ENCODE measurements around the gene UBE2O. TPM values are rescaled to one million over a fixed set of nuclear protein-coding genes. Genes with fewer than 3 reads are reported as not detected.

The UBE2O gene
- polyA plus RNA-seq, 1 donor: 21.0 TPM

DNA sequence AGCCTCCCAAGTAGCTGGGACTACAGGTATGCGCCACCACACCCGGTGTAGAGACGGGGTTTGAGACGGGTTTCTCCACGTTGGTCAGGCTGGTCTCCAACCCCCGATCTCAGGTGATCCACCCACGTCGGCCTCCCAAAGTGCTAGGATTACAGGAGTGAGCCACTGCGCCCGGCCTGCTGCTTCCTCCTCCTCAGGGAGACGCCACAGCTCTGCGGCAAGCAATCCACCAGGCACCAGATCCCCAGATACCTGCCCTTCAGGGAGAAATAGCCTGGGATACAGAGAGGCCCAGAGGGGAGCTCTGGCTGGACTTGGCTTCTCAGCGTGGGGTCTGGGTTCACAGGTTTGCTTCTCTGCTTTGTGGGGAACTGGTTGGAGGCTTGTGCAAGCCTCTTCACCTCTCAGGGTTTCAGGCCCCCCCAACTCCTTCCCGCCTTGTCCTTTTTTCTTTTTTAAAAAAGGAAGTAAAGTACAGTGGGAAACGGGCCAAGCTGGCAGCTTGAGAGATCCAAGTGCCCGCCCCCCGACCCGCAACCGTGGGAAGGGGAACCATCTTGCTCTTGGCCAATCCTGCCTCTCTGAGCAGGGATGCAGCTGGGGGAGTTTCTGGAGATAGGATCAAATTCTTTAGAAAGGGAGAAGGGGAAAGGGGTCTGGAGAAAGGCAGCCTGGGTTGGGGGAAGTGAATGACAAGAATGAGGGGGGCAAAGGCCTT lies 71.2 kb downstream of the UBE2O start:
- DNase-seq: no peak
- peaks cover 26% of the 10 kb centered on the region for H3K4me1 ChIP-seq (ENCODE audit: control insufficient read depth, insufficient read depth, low read length)

GRCh38 chr17:76379646-76380376 lies 73.1 kb downstream of the UBE2O start:
- 100% methylated on average over 1 of the region's 21 CpGs for WGBS (ENCODE audit: insufficient coverage, low lambda C conversion rate)
- H3K36me3 ChIP-seq (ENCODE audit: control insufficient read depth, insufficient read depth, low read length): no peaks in the 10 kb centered on the region
- H3K4me3 ChIP-seq (ENCODE audit: low read length): no peak overlapping the region
- no peak for DNase-seq
- no peak overlapping the region for H3K27ac ChIP-seq (ENCODE audit: low read length)
- peaks cover 4% of the 10 kb centered on the region for H3K9me3 ChIP-seq (ENCODE audit: control insufficient read depth, low read depth, low read length)
- peaks cover 27% of the 10 kb centered on the region for H3K27me3 ChIP-seq (ENCODE audit: control insufficient read depth, insufficient read depth, low read length)
- H3K4me1 ChIP-seq (ENCODE audit: control insufficient read depth, insufficient read depth, low read length): peaks cover 18% of the 10 kb centered on the region

More for the DNA sequence above, 71.2 kb downstream of the UBE2O start:
- H3K27me3 ChIP-seq (ENCODE audit: control insufficient read depth, insufficient read depth, low read length): peaks cover 44% of the 10 kb centered on the region
- WGBS (ENCODE audit: insufficient coverage, low lambda C conversion rate): no CpG with 5 or more reads among the region's 19 CpGs
- no peak overlapping the region for H3K4me3 ChIP-seq (ENCODE audit: low read length)
- H3K36me3 ChIP-seq (ENCODE audit: control insufficient read depth, insufficient read depth, low read length): no peaks in the 10 kb centered on the region
- H3K27ac ChIP-seq (ENCODE audit: low read length): no peak overlapping the region
- peaks cover 10% of the 10 kb centered on the region for H3K9me3 ChIP-seq (ENCODE audit: control insufficient read depth, low read depth, low read length)

DNA sequence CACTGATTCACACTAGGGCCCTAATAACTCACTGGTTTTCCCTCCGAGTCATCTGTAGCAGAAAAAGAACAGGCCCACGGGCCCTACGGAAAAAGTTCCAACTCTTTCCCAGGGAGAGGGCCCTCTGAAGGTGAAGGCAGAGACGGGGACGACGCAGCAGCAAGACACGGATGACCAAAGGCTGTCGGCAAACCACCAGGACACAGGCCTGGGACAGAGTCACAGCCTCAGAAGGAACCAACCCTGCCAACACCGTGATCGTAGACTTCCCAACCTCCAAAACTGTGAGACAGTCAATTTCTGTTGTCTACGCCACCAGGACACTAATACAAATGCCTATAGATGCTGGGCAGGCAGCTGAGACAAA lies 73.7 kb downstream of the UBE2O start:
- DNase-seq: no peak
- Histone ChIP-seq H3K9me3 (ENCODE audit: control insufficient read depth, low read depth, low read length) (peaks cover 4% of the 10 kb centered on the region), H3K4me1 (ENCODE audit: control insufficient read depth, insufficient read depth, low read length) (peaks cover 18% of the 10 kb centered on the region), H3K36me3 (ENCODE audit: control insufficient read depth, insufficient read depth, low read length) (no peaks in the 10 kb centered on the region), H3K27ac (ENCODE audit: low read length) (no peak overlapping the region), H3K4me3 (ENCODE audit: low read length) (no peak overlapping the region), H3K27me3 (ENCODE audit: control insufficient read depth, insufficient read depth, low read length) (peaks cover 23% of the 10 kb centered on the region)
- 100% methylated on average over 1 of the region's 11 CpGs for WGBS (ENCODE audit: insufficient coverage, low lambda C conversion rate)

GRCh38 chr17:76378548-76379274 lies 74.2 kb downstream of the UBE2O start:
- H3K4me1 ChIP-seq (ENCODE audit: control insufficient read depth, insufficient read depth, low read length): peaks cover 16% of the 10 kb centered on the region
- DNase-seq: no peak
- peaks cover 20% of the 10 kb centered on the region for H3K27me3 ChIP-seq (ENCODE audit: control insufficient read depth, insufficient read depth, low read length)
- H3K27ac ChIP-seq (ENCODE audit: low read length): no peak overlapping the region
- no peak overlapping the region for H3K4me3 ChIP-seq (ENCODE audit: low read length)
- WGBS (ENCODE audit: insufficient coverage, low lambda C conversion rate): no CpG with 5 or more reads among the region's 5 CpGs
- no peaks in the 10 kb centered on the region for H3K36me3 ChIP-seq (ENCODE audit: control insufficient read depth, insufficient read depth, low read length)
- H3K9me3 ChIP-seq (ENCODE audit: control insufficient read depth, low read depth, low read length): peaks cover 1% of the 10 kb centered on the region

DNA sequence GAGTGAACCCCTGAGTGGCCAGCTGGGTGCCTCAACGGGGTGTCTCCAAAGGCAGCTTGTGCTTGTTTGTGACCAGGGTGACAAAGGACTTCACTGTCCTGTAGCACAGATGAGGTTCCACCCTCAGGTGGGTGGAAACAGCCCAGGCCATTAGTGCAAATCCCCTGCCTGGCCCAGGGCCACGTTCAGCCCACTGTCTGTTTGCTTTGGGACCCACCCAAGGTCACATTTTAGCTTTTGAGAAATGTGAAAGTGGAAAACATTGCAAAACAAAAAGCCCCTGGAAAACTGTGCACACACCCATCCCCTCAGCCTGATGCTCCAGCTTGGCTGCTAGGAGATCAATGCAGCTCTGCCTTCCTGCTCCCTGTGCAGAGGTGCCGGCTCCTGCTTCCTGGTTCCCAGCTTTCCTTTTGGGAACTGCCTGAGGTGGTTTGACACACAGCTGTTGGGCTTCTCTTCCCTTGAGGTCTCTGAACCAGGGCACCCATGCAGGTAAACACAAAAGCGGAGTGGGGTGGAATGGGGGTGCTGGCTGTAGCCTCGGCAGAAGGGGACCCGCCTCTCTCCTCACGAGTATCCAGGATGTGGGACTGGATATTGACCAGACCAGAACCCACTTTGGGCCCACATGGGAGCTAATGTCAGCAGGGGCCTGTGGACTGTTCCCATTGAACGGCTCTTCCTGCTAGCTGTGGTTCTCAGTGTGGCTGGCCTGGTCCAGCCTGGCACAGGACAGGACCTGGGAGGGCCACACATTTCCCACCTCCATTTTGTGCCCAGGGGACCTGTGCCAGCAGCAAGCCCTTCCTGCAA lies 76.4 kb downstream of the UBE2O start:
- no peak overlapping the region for H3K27ac ChIP-seq (ENCODE audit: low read length)

DNA sequence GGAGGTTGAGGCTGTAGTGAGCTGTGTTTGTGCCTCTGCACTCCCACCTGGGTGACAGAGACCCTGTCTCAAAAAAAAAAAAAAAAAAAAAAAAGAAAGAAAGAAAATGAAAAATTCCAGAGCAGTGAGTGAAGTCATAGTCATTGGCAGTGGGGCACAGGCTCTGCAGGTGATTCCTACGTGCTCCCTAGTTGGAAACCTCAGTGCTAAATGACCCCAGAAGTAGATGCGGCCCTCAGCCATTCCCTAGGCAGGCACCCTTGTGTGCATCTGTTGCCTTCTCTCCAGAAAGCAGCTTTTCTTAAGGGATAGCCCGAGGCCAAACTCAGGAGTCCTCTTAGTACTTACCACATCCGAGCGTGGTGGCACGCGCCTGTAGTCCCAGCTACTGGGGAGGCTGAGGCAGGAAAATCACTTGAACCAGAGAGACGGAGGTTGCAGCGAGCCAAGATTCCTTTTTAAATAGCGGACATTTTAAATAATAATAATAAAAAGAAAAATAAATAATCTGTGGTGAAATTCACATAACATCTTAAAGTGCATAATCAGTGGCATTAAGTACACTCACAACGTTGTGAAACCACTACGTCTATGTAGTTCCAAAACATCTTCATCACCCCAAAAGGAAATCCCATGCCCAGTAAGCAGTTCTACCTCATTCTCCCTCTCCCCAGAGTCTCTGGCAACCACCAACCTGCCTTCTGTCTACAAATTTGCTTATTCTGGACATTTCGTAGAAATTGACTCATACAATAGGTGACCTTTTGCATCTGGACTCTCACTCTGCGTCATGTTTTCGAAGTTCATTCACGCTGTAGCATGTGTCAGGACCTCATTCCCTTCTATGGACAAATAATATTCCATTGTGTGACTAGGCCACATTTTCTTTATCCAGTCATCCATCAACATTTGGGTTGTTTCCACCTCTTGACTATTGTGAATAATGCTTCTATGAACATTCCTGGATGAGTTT lies 81.0 kb downstream of the UBE2O start:
- DNase-seq: no peak
- no peaks in the 10 kb centered on the region for H3K36me3 ChIP-seq (ENCODE audit: control insufficient read depth, insufficient read depth, low read length)
- no peak overlapping the region for H3K27ac ChIP-seq (ENCODE audit: low read length)
- H3K4me1 ChIP-seq (ENCODE audit: control insufficient read depth, insufficient read depth, low read length): peaks cover 11% of the 10 kb centered on the region
- H3K4me3 ChIP-seq (ENCODE audit: low read length): no peak overlapping the region
- peaks cover 17% of the 10 kb centered on the region for H3K9me3 ChIP-seq (ENCODE audit: control insufficient read depth, low read depth, low read length)
- H3K27me3 ChIP-seq (ENCODE audit: control insufficient read depth, insufficient read depth, low read length): no peaks in the 10 kb centered on the region
- 97% methylated on average over 10 of the region's 16 CpGs for WGBS (ENCODE audit: insufficient coverage, low lambda C conversion rate)

More for the DNA sequence above, 76.4 kb downstream of the UBE2O start:
- Histone ChIP-seq H3K4me1 (ENCODE audit: control insufficient read depth, insufficient read depth, low read length) (peaks cover 4% of the 10 kb centered on the region), H3K4me3 (ENCODE audit: low read length) (no peak overlapping the region), H3K27me3 (ENCODE audit: control insufficient read depth, insufficient read depth, low read length) (no peaks in the 10 kb centered on the region), H3K9me3 (ENCODE audit: control insufficient read depth, low read depth, low read length) (no peaks in the 10 kb centered on the region), H3K36me3 (ENCODE audit: control insufficient read depth, insufficient read depth, low read length) (no peaks in the 10 kb centered on the region)
- WGBS (ENCODE audit: insufficient coverage, low lambda C conversion rate): 60% methylated on average over 1 of the region's 8 CpGs
- peak in 1 of 2 donors; percentile 40 for DNase-seq

DNA sequence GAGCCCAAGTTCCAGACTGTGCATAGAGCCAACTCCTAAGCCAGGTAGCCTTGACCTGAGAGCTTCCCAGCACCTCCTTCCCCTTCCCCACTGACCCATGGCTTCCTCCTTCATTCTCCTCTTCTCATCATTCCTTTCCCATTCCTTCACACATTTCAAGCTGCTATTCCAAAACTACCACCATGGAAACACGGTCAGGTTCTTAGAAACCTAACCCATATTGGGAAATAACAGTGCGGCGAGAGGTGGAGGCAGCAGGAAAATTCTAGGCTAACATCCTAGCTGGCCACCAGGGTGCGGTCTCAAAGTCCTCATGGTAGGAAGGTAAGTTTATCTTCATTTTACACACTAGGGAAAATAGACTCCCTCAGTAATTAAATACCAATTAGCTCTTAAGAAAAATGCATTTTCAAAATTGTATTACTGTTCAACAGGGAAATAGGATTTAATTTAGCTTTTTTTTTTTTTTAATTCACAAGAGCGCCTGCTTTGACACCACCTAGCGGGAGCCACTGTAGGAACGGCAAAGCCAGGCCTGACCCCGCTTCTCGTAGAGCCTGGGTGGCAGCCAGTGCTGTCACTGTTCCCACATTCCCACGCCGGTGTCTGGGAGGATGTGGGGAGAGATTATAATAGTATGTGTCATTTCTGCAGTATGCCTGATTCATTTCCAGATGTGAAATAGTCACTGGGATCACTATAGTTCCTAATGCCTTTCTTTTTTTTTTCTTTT lies 82.5 kb downstream of the UBE2O start:
- no CpG with 5 or more reads among the region's 11 CpGs for WGBS (ENCODE audit: insufficient coverage, low lambda C conversion rate)
- no peak overlapping the region for H3K27ac ChIP-seq (ENCODE audit: low read length)
- DNase-seq: no peak
- H3K27me3 ChIP-seq (ENCODE audit: control insufficient read depth, insufficient read depth, low read length): no peaks in the 10 kb centered on the region
- H3K4me3 ChIP-seq (ENCODE audit: low read length): no peak overlapping the region
- no peaks in the 10 kb centered on the region for H3K36me3 ChIP-seq (ENCODE audit: control insufficient read depth, insufficient read depth, low read length)
- H3K4me1 ChIP-seq (ENCODE audit: control insufficient read depth, insufficient read depth, low read length): peaks cover 7% of the 10 kb centered on the region
- H3K9me3 ChIP-seq (ENCODE audit: control insufficient read depth, low read depth, low read length): peaks cover 17% of the 10 kb centered on the region

- Histone ChIP-seq H3K27me3 (ENCODE audit: control insufficient read depth, insufficient read depth, low read length) (no peaks in the 10 kb centered on the region), H3K9me3 (ENCODE audit: control insufficient read depth, low read depth, low read length) (peaks cover 17% of the 10 kb centered on the region), H3K4me3 (ENCODE audit: low read length) (no peak overlapping the region), H3K36me3 (ENCODE audit: control insufficient read depth, insufficient read depth, low read length) (no peaks in the 10 kb centered on the region), H3K27ac (ENCODE audit: low read length) (no peak overlapping the region), H3K4me1 (ENCODE audit: control insufficient read depth, insufficient read depth, low read length) (peaks cover 7% of the 10 kb centered on the region)
- no CpG with 5 or more reads among the region's 7 CpGs for WGBS (ENCODE audit: insufficient coverage, low lambda C conversion rate)
- no peak for DNase-seq
Measured at GRCh38 chr17:76369804-76370203, 83.1 kb downstream of the UBE2O start.

DNA sequence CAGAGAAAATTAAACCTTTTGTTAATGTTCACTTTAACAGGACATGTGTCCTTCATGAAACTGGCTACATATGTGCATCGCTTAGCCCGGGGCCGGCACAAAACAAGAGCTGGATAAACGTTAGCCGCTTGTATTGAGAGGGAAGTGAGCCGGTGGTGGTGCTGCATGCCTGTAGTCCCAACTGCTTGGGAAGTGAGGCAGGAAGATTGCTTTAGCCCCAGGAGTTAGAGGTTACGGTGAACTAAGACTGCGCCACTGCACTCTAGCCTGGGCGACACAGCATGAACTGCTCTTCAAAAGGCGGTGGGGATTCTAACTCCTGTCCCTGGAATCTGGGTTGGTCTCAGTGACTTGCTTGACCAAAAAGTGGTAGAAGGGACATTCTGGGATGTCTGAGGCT lies 83.6 kb downstream of the UBE2O start:
- H3K36me3 ChIP-seq (ENCODE audit: control insufficient read depth, insufficient read depth, low read length): no peaks in the 10 kb centered on the region
- no CpG with 5 or more reads among the region's 10 CpGs for WGBS (ENCODE audit: insufficient coverage, low lambda C conversion rate)
- H3K27me3 ChIP-seq (ENCODE audit: control insufficient read depth, insufficient read depth, low read length): no peaks in the 10 kb centered on the region
- no peak for DNase-seq
- H3K27ac ChIP-seq (ENCODE audit: low read length): no peak overlapping the region
- no peak overlapping the region for H3K4me3 ChIP-seq (ENCODE audit: low read length)
- peaks cover 7% of the 10 kb centered on the region for H3K4me1 ChIP-seq (ENCODE audit: control insufficient read depth, insufficient read depth, low read length)
- H3K9me3 ChIP-seq (ENCODE audit: control insufficient read depth, low read depth, low read length): peaks cover 17% of the 10 kb centered on the region

All from large intestine (tissue), 3 donors.